GM12874 (cell line): ENCODE data around the gene YAP1.

ENCODE experiments used
- CTCF ChIP-seq: IDR thresholded peaks from 2 replicates; pipeline ENCODE4 v1.5.1; 2011; ENCODE audit warnings: low read depth, mild to moderate bottlenecking, control low read depth, low read length, moderate library complexity; ENCODE audit not compliant: insufficient read depth

YAP1 gene

GRCh38 chr11:102266099-102266498, 155.9 kb downstream of the YAP1 start:
- TF ChIP-seq CTCF: no peak

DNA sequence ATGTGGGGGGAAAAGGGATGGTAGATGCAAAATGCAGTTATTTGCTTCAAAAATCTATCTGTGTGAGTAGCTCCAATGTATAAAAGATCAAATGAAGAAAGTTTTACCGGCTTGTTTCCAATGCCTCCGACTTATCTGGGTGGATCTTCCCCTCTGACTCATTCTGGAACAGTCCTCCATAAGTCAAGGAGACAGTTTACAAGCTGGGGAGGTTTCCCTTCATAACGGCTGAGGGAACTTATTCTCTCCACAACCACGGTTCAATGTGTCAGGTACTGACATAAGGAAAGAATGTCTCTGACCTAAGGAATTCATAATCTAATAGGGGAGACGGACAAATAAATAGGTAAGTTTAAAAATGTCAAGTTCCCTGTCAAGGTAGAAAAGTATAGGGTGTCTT, 157.4 kb downstream of the YAP1 start:
- TF ChIP-seq CTCF: no peak

DNA sequence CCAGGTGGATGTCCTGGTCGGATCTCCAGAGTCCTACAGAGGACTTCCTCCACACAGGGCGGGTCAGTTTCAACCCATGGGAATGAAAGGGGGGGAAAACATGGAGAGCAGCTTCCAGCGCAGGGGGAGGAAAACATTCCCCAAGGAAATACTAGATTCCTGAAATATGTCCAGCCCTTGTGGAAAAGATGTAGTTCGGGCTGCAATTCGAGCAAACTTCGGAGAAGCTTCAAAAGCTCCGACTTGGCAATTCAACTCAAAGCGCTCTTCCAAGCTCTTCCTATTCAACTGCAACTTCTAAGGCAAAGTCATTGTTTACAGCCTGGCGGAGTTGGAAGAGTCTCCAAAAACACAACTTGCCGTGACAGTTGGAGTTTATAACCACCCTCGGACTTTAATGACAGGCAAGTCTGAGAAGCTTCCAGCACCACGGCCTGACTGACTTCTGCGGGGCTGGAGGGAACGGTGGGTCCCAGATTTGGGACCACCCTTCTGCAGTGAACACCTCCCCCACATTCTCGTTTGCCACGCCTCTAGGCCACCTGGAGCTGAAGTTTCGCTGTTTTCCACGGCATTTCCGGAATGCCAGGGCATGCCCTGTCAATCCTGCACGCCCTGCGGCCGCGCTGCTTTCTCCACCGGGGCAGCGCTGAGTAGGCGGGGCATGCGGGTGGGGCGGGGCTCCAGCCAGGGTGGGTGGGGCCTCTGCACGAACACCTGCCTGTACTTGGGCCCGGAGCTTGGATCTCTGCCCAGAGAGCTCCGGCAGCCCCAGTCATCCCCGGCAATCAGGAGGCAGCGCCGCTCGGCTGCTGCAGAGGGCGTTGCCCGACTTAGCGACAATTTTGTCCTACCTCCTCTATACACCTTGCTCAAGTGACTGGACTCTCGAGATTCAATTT, 158.1 kb downstream of the YAP1 start:
- peak; percentile 20; the same call in 1 of the 2 replicates for TF ChIP-seq CTCF

GRCh38 chr11:102268985-102269470, 158.8 kb downstream of the YAP1 start:
- no peak for TF ChIP-seq CTCF

GRCh38 chr11:102269927-102270326, 159.7 kb downstream of the YAP1 start:
- TF ChIP-seq CTCF: no peak

- TF ChIP-seq CTCF: no peak
Observed at GRCh38 chr11:102272047-102272824, 162.0 kb downstream of the YAP1 start.

DNA sequence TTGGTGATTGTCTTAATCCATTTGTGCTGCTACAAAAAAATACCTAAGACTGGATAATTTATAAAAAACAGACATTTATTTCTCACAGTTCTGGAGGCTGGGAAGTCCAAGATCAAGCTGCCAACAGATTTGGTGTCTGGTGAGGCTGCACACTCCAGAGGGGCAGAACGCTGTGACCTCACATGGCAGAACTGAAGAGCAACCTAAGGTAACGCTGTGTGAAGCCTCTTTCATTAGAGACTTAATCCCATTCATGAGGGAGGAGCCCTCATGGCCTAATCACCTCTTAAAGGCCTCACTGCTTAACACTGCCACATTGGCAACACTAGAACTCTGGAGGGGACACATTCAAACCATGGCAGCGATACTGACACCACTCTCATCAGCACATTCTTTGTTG, 164.4 kb downstream of the YAP1 start:
- no peak for TF ChIP-seq CTCF
